ENCODE measurements around the gene ARID5B.

DNA sequence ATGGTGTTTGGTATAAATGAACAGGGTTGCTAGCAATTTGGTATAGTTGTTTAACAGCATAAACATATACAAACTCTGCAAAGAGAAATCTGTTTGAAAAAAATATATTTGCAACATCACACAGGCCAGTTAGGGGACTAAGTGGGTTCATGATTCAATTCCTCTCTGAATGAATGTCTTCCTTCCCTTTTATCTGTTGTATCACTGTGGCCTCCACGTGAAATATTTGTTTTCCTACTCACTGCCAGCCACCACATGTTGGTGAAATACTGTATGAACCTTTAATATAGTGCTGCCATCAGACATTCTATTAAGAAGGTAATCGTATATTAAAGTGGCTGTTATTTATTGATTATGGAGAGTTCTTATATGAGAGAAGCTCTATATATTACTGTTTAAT, 157.0 kb downstream of the ARID5B start:
- TF ChIP-seq POLR2A (IDR thresholded peaks at IDR 0.05; ENCODE audit: low read depth, low read length) (no peak), MAX (IDR thresholded peaks at IDR 0.05; ENCODE audit: insufficient read depth, insufficient read length) (no peak), EZH2 (IDR thresholded peaks at IDR 0.05; ENCODE audit: borderline replicate concordance, low read depth, low read length, severe bottlenecking) (no peak)
- TF ChIP-seq, protein P1, sequence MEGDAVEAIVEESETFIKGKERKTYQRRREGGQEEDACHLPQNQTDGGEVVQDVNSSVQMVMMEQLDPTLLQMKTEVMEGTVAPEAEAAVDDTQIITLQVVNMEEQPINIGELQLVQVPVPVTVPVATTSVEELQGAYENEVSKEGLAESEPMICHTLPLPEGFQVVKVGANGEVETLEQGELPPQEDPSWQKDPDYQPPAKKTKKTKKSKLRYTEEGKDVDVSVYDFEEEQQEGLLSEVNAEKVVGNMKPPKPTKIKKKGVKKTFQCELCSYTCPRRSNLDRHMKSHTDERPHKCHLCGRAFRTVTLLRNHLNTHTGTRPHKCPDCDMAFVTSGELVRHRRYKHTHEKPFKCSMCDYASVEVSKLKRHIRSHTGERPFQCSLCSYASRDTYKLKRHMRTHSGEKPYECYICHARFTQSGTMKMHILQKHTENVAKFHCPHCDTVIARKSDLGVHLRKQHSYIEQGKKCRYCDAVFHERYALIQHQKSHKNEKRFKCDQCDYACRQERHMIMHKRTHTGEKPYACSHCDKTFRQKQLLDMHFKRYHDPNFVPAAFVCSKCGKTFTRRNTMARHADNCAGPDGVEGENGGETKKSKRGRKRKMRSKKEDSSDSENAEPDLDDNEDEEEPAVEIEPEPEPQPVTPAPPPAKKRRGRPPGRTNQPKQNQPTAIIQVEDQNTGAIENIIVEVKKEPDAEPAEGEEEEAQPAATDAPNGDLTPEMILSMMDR (IDR thresholded peaks at IDR 0.05; ENCODE audit: extremely low read depth in 1 of 2, insufficient read depth in 1 of 2, low read depth in 1 of 2, low read length in 2 of 2): no peak

Measured in endothelial cell of umbilical vein (primary cell).